HG02884 (cell line): Measurements from ENCODE around the gene FAR2.
"Not testable (repeated sequence)": the region's sequence is repeated elsewhere in the genome, so short reads cannot be mapped to it uniquely, and the experiment has no call there.

Experiments
- ATAC-seq: cut with Tn5 transposase; IDR thresholded peaks from one replicate; pipeline ENCODE4 v1.9.1; 2021; ENCODE audit warnings: mild to moderate bottlenecking, moderate library complexity; ENCODE audit not compliant: unreplicated experiment

FAR2 gene

GRCh38 chr12:29152223-29152868, 3.3 kb downstream of the FAR2 start:
- ATAC-seq = peak; percentile 76

- no peak for ATAC-seq
These were observed 4.0 kb downstream of the FAR2 start for GRCh38 chr12:29152981-29153630.

DNA sequence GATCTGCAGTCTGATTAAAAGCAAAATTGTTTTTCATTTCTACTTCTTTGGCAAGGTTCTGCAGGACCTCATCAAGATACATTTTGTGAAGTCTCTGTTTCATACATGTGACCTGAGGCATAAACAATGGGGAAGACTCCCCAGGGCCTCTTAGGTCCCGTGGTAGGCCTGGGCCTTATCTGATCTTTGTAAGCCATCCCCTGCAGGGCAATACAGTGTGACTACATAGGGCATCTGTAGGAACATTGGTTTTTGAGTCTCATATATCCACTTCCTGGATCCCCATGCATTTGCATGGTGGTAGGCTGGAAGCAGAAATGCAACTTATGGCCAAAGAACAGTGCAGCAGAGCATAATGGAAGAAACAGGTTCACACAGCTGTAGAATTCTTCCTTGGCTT, 6.0 kb downstream of the FAR2 start:
- peak; percentile 41 for ATAC-seq

DNA sequence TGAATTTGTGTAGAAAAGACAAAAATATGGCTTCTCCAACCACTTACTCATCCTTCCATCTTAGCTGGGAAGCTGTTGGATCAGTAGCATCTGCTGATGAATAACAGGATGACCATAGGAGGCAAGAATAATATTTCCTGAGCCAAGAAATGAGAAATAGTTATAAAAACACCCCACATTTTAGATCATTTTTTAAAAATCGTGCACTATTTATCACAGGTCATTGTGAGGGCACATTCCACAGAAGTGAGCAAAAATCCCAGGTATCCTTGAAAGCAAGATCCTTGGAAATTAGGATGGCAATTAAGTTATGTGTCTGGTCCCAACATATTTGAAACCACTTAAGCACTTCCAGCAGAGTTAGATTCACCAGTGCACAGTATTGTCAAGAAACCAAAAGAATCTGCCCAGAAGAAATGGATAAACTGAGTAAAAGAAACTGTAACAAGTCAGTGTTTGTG, 8.4 kb downstream of the FAR2 start:
- ATAC-seq = no peak

DNA sequence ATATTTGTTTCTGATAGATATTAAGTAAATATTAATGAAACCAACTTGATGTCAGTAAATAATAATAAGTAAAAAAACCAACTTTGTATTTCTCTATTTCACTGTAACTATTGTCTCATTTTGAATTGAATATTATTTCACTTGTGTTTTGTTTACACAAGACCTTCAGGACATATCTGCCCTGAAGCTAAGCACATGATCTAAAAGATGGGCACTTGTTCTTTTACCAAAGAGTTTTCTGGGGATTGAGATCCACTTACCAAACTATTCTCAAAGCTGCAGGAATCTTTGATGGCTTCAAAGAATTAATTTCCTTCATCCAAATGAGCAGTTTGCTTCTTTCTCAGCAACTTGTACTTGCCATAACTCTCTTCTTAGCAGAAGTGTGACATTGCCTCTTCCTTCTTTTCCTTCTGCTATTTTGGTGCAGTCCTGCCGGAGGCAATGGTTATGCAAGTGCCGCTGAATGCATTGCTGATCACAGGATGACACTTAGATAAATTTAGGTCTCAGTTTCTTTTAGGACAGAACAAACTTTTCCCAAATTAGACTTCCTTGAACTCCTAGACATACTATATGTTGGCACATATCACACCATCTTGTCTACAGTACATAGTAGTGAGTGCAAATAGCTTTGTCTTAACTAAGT, 9.2 kb downstream of the FAR2 start:
- ATAC-seq = no peak

- no peak for ATAC-seq
These were observed 10.6 kb downstream of the FAR2 start for GRCh38 chr12:29159661-29160060.

- ATAC-seq = no peak
These were observed 11.2 kb downstream of the FAR2 start for GRCh38 chr12:29160230-29160629.

DNA sequence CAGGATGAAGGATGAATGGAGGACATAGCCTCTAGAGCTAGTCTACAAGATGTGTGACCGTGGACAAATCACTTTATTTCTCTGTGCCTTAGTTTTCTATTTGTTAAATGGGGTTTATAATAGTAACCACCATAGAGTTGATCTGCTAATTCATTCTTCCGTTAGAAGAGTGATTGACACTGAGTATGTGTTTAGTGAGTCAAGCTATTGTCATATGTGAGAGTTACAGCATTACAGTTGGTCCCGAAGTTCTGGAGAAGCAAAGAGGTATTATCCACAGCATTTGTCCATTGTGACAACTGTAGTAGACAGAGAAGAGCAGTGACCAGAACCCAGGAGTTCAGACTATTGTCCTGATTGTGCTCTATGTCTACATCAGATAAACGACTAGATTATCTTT, 14.1 kb downstream of the FAR2 start:
- ATAC-seq = no peak

GRCh38 chr12:29164477-29165393, 15.7 kb downstream of the FAR2 start:
- peak; percentile 100 for ATAC-seq

DNA sequence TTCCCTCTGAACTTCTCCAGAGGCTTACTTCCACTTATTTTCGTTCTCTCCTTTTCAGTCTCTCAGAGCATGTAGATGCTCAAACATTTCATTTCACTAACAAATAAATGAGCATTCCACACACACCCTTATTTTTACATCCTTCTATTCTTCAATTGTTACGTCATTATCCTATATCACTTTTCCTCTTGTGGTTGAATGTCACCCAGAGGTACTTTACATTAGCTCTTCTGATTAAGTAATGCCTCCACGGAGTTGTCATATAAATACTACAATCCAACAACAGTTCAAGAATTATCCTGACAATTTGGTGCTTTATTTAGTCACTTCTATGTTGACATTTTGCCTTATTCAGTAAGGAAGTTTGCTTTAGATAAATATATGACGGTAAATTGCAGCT, 18.4 kb downstream of the FAR2 start:
- ATAC-seq = no peak

- ATAC-seq = no peak
These were observed 18.9 kb downstream of the FAR2 start for GRCh38 chr12:29167988-29168387.

DNA sequence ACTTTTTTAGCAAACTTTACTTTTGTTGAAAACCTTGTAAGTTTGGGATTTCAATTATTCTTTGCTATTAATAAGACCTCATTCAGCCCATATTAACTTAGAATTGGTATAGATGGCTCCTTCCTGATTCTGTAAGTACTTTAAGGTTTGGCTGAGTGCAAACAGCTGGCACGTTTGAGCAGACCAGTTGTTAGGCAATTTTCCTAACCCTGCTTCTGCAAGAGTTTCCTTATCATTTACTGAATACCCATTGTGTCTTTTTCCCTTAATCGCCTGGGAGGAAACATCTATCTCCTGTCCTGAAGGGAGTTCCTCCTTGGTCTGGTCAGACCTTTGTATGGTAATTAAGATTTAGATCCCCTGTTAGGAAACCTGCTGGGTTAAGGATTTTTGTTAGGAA, 20.9 kb downstream of the FAR2 start:
- not testable (repeated sequence) for ATAC-seq

DNA sequence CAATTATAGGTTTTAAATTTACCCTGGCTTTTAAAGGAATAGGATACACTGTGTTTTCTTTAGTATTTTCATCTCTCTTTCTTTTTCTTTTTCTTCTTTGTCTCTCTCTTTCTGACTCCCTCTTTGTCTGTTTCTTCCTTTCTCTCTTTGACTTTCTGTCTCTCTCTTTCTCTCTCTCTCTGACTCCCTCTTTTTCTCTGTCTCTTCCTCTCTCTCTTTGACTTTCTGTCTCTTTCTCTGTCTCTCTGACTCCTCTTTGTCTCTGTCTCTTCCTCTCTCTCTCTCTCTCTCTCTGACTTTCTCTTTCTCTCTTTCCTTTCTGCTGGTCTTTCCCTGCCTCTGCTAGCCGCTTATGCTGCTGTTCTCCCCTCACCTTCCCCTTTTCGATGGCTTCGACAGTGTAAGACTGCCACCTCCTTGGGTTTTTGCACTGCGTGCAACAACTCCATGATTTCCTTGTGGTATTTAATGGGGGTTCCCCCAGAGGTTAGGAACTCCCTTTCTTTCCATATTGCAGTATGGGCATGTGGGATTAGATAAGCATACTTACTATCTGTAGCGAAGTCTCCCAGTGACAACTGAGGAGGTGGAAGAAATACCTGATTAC, 21.5 kb downstream of the FAR2 start:
- not testable (repeated sequence) for ATAC-seq

- ATAC-seq = no peak
These were observed 22.6 kb downstream of the FAR2 start for GRCh38 chr12:29171421-29172258.

DNA sequence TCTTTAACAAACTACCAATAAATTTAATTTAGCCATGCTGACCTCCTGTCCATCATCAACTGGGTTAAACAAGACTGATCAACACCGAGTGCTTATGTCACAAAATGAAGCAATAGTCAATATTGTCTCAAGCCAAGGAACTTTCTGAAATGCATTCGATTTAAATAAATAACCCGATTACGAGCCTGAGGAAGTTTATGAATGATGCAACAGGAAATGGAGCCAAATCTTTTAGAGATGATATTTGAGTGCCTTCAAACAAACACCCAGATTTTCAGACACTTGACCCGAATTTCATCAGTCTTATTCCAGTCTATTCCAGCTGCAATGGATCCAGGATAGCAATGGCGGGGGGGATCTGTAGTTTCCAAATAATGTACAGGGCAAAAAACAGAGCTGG, 27.9 kb downstream of the FAR2 start:
- no peak for ATAC-seq

GRCh38 chr12:29182247-29182646, 33.2 kb downstream of the FAR2 start:
- ATAC-seq = not testable (repeated sequence)

DNA sequence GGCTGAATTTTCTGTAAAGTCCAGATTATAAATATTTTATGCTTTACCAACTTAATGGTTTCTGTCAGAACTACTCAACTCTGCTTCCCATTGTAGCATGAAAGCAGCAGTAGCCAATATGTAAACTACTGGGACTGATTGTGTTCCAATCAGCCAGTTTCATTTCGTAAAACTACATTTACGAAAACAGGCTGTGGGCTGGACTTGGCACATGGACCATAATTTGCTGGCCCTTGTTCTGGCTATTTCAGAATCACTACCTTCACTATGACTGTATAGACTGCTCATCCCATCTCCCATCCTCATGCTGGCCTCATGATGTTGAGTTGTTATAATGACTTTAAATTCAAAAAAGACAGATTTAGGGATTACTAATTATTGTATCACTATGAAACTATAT, 38.7 kb downstream of the FAR2 start:
- ATAC-seq = no peak

GRCh38 chr12:29191267-29191850, 42.3 kb downstream of the FAR2 start:
- ATAC-seq = no peak

DNA sequence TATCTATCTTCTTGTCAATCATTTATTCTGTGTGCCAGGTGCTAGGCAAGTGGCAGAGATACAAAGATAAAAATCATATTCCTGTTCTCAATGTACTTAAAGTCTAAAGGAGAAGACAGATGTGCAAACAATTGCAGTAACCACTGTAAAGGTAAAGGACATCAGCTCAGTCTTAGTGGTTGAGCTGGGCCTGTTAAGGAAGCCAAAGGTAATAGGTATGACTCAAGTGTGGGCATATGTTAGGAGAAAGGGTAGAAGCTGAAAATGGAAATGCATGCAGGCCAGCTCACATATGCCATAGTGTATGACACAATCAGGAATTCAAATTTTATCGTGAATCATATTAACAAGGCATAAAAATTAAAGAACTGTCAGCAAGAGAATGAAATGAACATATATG, 49.8 kb downstream of the FAR2 start:
- ATAC-seq = no peak
